GM23338 (cell line): ENCODE results near the gene FRMD1.

ENCODE experiments used
- CREB1 ChIP-seq: fragments of 250-450 bp; sonication (Bioruptor Pico); IDR thresholded peaks from 2 replicates; pipeline ENCODE4 v1.5.0; 2020; ENCODE audit warnings: low read depth, mild to moderate bottlenecking, moderate library complexity
- CTCF ChIP-seq, 2 experiments: fragments of 200-600 bp in 1 of 2; sonication (generic) in 1 of 2; conservative IDR thresholded peaks; 2 replicates each; pipeline versions ENCODE4 v1.5.1 to v1.6.1; 2016 to 2017; ENCODE audit warnings: antibody characterized with exemption in 2 of 2, low read depth in 2 of 2, mild to moderate bottlenecking in 2 of 2, moderate library complexity in 1 of 2
- ETS1 ChIP-seq: IDR thresholded peaks from 2 replicates; pipeline ENCODE4 v1.6.1; 2016; ENCODE audit warnings: antibody characterized with exemption
- EZH2 ChIP-seq: fragments of 200-600 bp; sonication (generic); IDR thresholded peaks from one replicate; pipeline ENCODE4 v1.8.0; 2017; ENCODE audit warnings: antibody characterized with exemption, mild to moderate bottlenecking, low read depth; ENCODE audit not compliant: unreplicated experiment
- EZH2phosphoT487 ChIP-seq: fragments of 200-600 bp; sonication (generic); IDR thresholded peaks from one replicate; pipeline ENCODE4 v1.8.1; 2018; ENCODE audit warnings: antibody characterized with exemption; ENCODE audit not compliant: unreplicated experiment
- JUNB ChIP-seq: IDR thresholded peaks from one replicate; pipeline ENCODE4 v1.6.1; 2016; ENCODE audit warnings: antibody characterized with exemption; ENCODE audit not compliant: unreplicated experiment
- NANOG ChIP-seq: IDR thresholded peaks from 2 replicates; pipeline ENCODE4 v1.6.1; 2016; ENCODE audit warnings: antibody characterized with exemption, borderline replicate concordance
- POLR2AphosphoS5 ChIP-seq: IDR thresholded peaks from 2 replicates; pipeline ENCODE4 v1.6.1; 2016; ENCODE audit warnings: antibody characterized with exemption, low read depth
- STAT1 ChIP-seq: IDR thresholded peaks from one replicate; pipeline ENCODE4 v1.6.1; 2016; ENCODE audit warnings: antibody characterized with exemption; ENCODE audit not compliant: unreplicated experiment
- ZNF114 ChIP-seq: fragments of 250-450 bp; sonication (Bioruptor Pico); IDR thresholded peaks from 2 replicates; pipeline ENCODE4 v1.5.0; 2020; ENCODE audit warnings: mild to moderate bottlenecking, moderate library complexity
- ZNF331 ChIP-seq: fragments of 250-450 bp; sonication (Bioruptor Pico); IDR thresholded peaks from 2 replicates; pipeline ENCODE4 v1.5.0; 2020; ENCODE audit warnings: low read depth, mild to moderate bottlenecking, moderate library complexity
- TF ChIP-seq, protein P1 (sequence below): IDR thresholded peaks from one replicate; pipeline ENCODE4 v1.6.1; 2018; ENCODE audit warnings: antibody characterized with exemption; ENCODE audit not compliant: unreplicated experiment
- TF ChIP-seq, protein P2 (sequence below): fragments of 250-450 bp; sonication (Bioruptor Pico); IDR thresholded peaks from 2 replicates; pipeline ENCODE4 v1.5.0; 2020; ENCODE audit warnings: mild to moderate bottlenecking, moderate library complexity

GRCh38 chr6:168091381-168092264 is 12.6 kb upstream of the FRMD1 start:
- TF ChIP-seq POLR2AphosphoS5 (no peak), CTCF (conservative IDR thresholded peaks at IDR 0.05; ENCODE audit: low read depth in 2 of 2) (no peak), EZH2 (no peak), CREB1 (CRISPR knock-in tag) (no peak), JUNB (no peak), EZH2phosphoT487 (no peak), STAT1 (no peak), ETS1 (no peak), ZNF331 (no peak), ZNF114 (CRISPR knock-in tag) (no peak), NANOG (no peak)
- TF ChIP-seq, protein P1, sequence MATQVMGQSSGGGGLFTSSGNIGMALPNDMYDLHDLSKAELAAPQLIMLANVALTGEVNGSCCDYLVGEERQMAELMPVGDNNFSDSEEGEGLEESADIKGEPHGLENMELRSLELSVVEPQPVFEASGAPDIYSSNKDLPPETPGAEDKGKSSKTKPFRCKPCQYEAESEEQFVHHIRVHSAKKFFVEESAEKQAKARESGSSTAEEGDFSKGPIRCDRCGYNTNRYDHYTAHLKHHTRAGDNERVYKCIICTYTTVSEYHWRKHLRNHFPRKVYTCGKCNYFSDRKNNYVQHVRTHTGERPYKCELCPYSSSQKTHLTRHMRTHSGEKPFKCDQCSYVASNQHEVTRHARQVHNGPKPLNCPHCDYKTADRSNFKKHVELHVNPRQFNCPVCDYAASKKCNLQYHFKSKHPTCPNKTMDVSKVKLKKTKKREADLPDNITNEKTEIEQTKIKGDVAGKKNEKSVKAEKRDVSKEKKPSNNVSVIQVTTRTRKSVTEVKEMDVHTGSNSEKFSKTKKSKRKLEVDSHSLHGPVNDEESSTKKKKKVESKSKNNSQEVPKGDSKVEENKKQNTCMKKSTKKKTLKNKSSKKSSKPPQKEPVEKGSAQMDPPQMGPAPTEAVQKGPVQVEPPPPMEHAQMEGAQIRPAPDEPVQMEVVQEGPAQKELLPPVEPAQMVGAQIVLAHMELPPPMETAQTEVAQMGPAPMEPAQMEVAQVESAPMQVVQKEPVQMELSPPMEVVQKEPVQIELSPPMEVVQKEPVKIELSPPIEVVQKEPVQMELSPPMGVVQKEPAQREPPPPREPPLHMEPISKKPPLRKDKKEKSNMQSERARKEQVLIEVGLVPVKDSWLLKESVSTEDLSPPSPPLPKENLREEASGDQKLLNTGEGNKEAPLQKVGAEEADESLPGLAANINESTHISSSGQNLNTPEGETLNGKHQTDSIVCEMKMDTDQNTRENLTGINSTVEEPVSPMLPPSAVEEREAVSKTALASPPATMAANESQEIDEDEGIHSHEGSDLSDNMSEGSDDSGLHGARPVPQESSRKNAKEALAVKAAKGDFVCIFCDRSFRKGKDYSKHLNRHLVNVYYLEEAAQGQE = no peak
- TF ChIP-seq, protein P2, sequence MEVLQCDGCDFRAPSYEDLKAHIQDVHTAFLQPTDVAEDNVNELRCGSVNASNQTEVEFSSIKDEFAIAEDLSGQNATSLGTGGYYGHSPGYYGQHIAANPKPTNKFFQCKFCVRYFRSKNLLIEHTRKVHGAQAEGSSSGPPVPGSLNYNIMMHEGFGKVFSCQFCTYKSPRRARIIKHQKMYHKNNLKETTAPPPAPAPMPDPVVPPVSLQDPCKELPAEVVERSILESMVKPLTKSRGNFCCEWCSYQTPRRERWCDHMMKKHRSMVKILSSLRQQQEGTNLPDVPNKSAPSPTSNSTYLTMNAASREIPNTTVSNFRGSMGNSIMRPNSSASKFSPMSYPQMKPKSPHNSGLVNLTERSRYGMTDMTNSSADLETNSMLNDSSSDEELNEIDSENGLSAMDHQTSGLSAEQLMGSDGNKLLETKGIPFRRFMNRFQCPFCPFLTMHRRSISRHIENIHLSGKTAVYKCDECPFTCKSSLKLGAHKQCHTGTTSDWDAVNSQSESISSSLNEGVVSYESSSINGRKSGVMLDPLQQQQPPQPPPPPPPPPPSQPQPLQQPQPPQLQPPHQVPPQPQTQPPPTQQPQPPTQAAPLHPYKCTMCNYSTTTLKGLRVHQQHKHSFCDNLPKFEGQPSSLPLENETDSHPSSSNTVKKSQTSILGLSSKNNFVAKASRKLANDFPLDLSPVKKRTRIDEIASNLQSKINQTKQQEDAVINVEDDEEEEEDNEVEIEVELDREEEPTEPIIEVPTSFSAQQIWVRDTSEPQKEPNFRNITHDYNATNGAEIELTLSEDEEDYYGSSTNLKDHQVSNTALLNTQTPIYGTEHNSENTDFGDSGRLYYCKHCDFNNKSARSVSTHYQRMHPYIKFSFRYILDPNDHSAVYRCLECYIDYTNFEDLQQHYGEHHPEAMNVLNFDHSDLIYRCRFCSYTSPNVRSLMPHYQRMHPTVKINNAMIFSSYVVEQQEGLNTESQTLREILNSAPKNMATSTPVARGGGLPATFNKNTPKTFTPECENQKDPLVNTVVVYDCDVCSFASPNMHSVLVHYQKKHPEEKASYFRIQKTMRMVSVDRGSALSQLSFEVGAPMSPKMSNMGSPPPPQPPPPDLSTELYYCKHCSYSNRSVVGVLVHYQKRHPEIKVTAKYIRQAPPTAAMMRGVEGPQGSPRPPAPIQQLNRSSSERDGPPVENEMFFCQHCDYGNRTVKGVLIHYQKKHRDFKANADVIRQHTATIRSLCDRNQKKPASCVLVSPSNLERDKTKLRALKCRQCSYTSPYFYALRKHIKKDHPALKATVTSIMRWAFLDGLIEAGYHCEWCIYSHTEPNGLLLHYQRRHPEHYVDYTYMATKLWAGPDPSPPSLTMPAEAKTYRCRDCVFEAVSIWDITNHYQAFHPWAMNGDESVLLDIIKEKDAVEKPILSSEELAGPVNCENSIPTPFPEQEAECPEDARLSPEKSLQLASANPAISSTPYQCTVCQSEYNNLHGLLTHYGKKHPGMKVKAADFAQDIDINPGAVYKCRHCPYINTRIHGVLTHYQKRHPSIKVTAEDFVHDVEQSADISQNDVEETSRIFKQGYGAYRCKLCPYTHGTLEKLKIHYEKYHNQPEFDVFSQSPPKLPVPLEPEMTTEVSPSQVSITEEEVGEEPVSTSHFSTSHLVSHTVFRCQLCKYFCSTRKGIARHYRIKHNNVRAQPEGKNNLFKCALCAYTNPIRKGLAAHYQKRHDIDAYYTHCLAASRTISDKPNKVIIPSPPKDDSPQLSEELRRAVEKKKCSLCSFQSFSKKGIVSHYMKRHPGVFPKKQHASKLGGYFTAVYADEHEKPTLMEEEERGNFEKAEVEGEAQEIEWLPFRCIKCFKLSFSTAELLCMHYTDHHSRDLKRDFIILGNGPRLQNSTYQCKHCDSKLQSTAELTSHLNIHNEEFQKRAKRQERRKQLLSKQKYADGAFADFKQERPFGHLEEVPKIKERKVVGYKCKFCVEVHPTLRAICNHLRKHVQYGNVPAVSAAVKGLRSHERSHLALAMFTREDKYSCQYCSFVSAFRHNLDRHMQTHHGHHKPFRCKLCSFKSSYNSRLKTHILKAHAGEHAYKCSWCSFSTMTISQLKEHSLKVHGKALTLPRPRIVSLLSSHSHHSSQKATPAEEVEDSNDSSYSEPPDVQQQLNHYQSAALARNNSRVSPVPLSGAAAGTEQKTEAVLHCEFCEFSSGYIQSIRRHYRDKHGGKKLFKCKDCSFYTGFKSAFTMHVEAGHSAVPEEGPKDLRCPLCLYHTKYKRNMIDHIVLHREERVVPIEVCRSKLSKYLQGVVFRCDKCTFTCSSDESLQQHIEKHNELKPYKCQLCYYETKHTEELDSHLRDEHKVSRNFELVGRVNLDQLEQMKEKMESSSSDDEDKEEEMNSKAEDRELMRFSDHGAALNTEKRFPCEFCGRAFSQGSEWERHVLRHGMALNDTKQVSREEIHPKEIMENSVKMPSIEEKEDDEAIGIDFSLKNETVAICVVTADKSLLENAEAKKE (CRISPR knock-in tag) = no peak
